K562 (cell line): Measurements from ENCODE around the gene SNX30. TPM values are rescaled to one million over a fixed set of nuclear protein-coding genes. Genes with fewer than 3 reads are reported as not detected.

Experiments used
- CTCF ChIP-seq, 3 experiments: IDR thresholded peaks in 2 of 3; conservative IDR thresholded peaks in 1 of 3; 2 replicates each; pipeline ENCODE4 v1.5.1; 2011 to 2012; ENCODE audit warnings: low read length in 3 of 3, mild to moderate bottlenecking in 3 of 3, control low read depth in 2 of 3, improper control_type of control experiment in 1 of 3, inconsistent platforms in 1 of 3, low read depth in 1 of 3, mixed read lengths in 1 of 3, moderate library complexity in 1 of 3; ENCODE audit not compliant: insufficient read depth in 2 of 3
- DEAF1 ChIP-seq: fragments of 450-650 bp; formaldehyde crosslinking; IDR thresholded peaks from 2 replicates; pipeline ENCODE4 v1.4.0; 2020; ENCODE audit warnings: mild to moderate bottlenecking, moderate library complexity
- RAD21 ChIP-seq, 2 experiments: fragments of 250-450 bp in 1 of 2; fragments of 450-650 bp in 1 of 2; sonication (Bioruptor Pico) in 1 of 2; formaldehyde crosslinking in 1 of 2; IDR thresholded peaks in 1 of 2; conservative IDR thresholded peaks in 1 of 2; 2 replicates each; pipeline versions ENCODE4 v1.4.0 to v1.8.0; 2020 to 2022; ENCODE audit warnings: mild to moderate bottlenecking in 2 of 2, moderate library complexity in 1 of 2
- REST ChIP-seq, 2 experiments: fragments of 450-650 bp; formaldehyde crosslinking in 1 of 2; IDR thresholded peaks; 2 replicates each; pipeline versions ENCODE4 v1.4.0 to v1.6.1; 2014 to 2020; ENCODE audit warnings: mild to moderate bottlenecking in 2 of 2, borderline replicate concordance in 1 of 2, low read depth in 1 of 2
- STAG1 ChIP-seq: sonication (generic); formaldehyde crosslinking; IDR thresholded peaks from 2 replicates; pipeline ENCODE4 v1.5.0; 2020; ENCODE audit warnings: missing genetic modification reagents, borderline replicate concordance
- ZBTB26 ChIP-seq: fragments of 450-650 bp; formaldehyde crosslinking; IDR thresholded peaks from 2 replicates; pipeline ENCODE4 v1.4.0; 2022; ENCODE audit warnings: missing genetic modification characterization
- polyA plus RNA-seq, 8 experiments: library from polyadenylated mRNA; depleted of rRNA in 4 of 8; stranded (reverse) in 5 of 8; unstranded in 3 of 8; fragments of >200 nt; fragmentation: Nextera tagmentation in 2 of 8; fragmentation: Illumina TruSeq in 1 of 8; extraction: Ambion mirVana in 2 of 8; extraction: Trizol in 1 of 8; gene quantifications; 2 replicates each; pipeline versions ENCODE4 v1.2.1 to v1.2.3, GENCODE V29; 2011 to 2014; ENCODE audit warnings: inconsistent platforms in 1 of 8, missing spikeins in 1 of 8
- total RNA-seq, 7 experiments: library from RNA; depleted of rRNA in 6 of 7; stranded (reverse); fragments of >200 nt in 6 of 7; fragmentation: Illumina TruSeq in 2 of 7; extraction: Trizol in 2 of 7; gene quantifications; 2 replicates each; pipeline versions ENCODE4 v1.2.1 to v1.2.3, GENCODE V29; 2011 to 2021; ENCODE audit warnings: low replicate concordance in 1 of 7

The SNX30 gene
- total and polyA plus RNA-seq, 9 of the 15 experiments (the other 6 are each of a cell fraction or from before 2014, with no cell fraction given), result 0.76 to 5.9 (median 3.3) TPM

GRCh38 chr9:112819635-112820496 is 69.3 kb downstream of the SNX30 start (continued):
- TF ChIP-seq REST (IDR thresholded peaks at IDR 0.05; ENCODE audit: borderline replicate concordance), result peak; percentile 67; the same call in 1 of the 2 replicates
- TF ChIP-seq REST (CRISPR knock-in tag; IDR thresholded peaks at IDR 0.05; ENCODE audit: low read depth), result no peak
- TF ChIP-seq STAG1 (CRISPR knock-in tag), result peak; percentile 57; the same call in 1 of the 2 replicates
- TF ChIP-seq DEAF1 (CRISPR knock-in tag), result peak; percentile 40; the same call in 1 of the 2 replicates
- TF ChIP-seq RAD21 (CRISPR knock-in tag; conservative IDR thresholded peaks at IDR 0.05 in 1 of 2, IDR thresholded peaks at IDR 0.05 in 1 of 2), result peak; percentile 62 to 84
- TF ChIP-seq CTCF (IDR thresholded peaks at IDR 0.05 in 2 of 3, conservative IDR thresholded peaks at IDR 0.05 in 1 of 3; ENCODE audit: insufficient read depth in 2 of 3, low read depth in 1 of 3, low read length in 3 of 3), result peak; percentile 68 to 80 (median 75)
- no peak for TF ChIP-seq ZBTB26 (CRISPR knock-in tag)
